Tibial nerve (tissue), 3 donors: Measurements from ENCODE around the gene MSH5.

Source experiments
- POLR2A ChIP-seq, 2 donors: fragments of 450-650 bp; IDR thresholded peaks; one replicate each; pipeline ENCODE4 v1.6.1; 2017; ENCODE audit warnings: antibody characterized with exemption in 2 of 2, mild to moderate bottlenecking in 2 of 2, moderate library complexity in 2 of 2
- TF ChIP-seq, protein P1 (sequence below), 5 experiments: fragments of 200-600 bp in 3 of 5; fragments of 450-650 bp in 2 of 5; sonication (generic) in 3 of 5; IDR thresholded peaks; one replicate each; pipeline ENCODE4 v1.5.1; 2016 to 2019; ENCODE audit warnings: antibody characterized with exemption in 5 of 5, mild to moderate bottlenecking in 3 of 5, moderate library complexity in 2 of 5

DNA sequence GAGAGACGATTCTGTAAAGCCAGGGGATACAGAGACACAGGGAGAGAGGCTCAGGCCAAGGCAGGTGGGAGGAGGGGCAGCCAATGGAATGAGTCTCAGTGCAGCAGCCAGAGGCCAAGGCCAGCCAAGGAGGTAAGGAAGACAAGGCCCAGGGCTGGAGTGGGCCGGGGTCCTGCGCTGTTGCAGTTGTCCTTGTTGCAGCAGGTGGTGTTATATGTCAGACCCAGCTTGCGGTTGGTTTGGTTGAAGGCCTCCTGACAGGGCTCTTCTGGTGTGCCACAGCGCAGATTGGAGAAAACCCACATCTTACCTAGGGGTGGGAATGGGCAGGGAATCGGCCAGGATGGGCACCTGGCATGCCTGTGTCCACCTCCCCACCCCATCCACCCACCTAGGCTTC is 20.8 kb upstream of the MSH5 start:
- TF ChIP-seq, protein P1, sequence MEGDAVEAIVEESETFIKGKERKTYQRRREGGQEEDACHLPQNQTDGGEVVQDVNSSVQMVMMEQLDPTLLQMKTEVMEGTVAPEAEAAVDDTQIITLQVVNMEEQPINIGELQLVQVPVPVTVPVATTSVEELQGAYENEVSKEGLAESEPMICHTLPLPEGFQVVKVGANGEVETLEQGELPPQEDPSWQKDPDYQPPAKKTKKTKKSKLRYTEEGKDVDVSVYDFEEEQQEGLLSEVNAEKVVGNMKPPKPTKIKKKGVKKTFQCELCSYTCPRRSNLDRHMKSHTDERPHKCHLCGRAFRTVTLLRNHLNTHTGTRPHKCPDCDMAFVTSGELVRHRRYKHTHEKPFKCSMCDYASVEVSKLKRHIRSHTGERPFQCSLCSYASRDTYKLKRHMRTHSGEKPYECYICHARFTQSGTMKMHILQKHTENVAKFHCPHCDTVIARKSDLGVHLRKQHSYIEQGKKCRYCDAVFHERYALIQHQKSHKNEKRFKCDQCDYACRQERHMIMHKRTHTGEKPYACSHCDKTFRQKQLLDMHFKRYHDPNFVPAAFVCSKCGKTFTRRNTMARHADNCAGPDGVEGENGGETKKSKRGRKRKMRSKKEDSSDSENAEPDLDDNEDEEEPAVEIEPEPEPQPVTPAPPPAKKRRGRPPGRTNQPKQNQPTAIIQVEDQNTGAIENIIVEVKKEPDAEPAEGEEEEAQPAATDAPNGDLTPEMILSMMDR (IDR thresholded peaks at IDR 0.05) = no peak
- no peak for TF ChIP-seq POLR2A (IDR thresholded peaks at IDR 0.05)
